ENCODE measurements around the gene LAPTM4A.

LAPTM4A gene

GRCh38 chr2:20013126-20013849 is 38.1 kb downstream of the LAPTM4A start:
- ChIA-PET CTCF (interaction anchor here (0.8 to 6.7 kb wide), 19 partner anchors 10 to 278 kb away, joined by 3 to 349 read pairs (median 39); partner anchors contain the start of gene LAPTM4A), POLR2A (interaction anchor here (0.6 kb wide), 1 partner anchor 431 kb away, joined by 3 read pairs; no protein-coding TSS in a partner anchor)
- no peak for TF ChIP-seq CTCF (IDR thresholded peaks at IDR 0.05; ENCODE audit: insufficient read depth, low read length, missing control alignments)
- no peak for DNase-seq (ENCODE audit: low read depth, low spot score)
- H3K4me3 ChIP-seq (ENCODE audit: low read depth, low read length), result peak overlapping the region; percentile 55

GRCh38 chr2:20012282-20013125 is 38.9 kb downstream of the LAPTM4A start, which contains the start of gene MATN3:
Gene MATN3 (minus strand): TSS chr2:20012668. CDS start chr2:20012631, 37 bp downstream.
- DNase-seq (ENCODE audit: low read depth, low spot score), result no peak
- CTCF ChIA-PET, result interaction anchor here (0.8 to 6.7 kb wide), 12 partner anchors 9 to 279 kb away, joined by 4 to 349 read pairs (median 58); partner anchors contain the start of gene LAPTM4A
- no peak for TF ChIP-seq CTCF (IDR thresholded peaks at IDR 0.05; ENCODE audit: insufficient read depth, low read length, missing control alignments)
- peak within 1 kb of the TSS; percentile 55 for H3K4me3 ChIP-seq (ENCODE audit: low read depth, low read length)
- POLR2A ChIA-PET, result interaction anchor here (0.6 kb wide), 1 partner anchor 432 kb away, joined by 3 read pairs; no protein-coding TSS in a partner anchor

- peak overlapping the region; percentile 55 for H3K4me3 ChIP-seq (ENCODE audit: low read depth, low read length)
- no peak for TF ChIP-seq CTCF (IDR thresholded peaks at IDR 0.05; ENCODE audit: insufficient read depth, low read length, missing control alignments)
- DNase-seq (ENCODE audit: low read depth, low spot score), result no peak
- ChIA-PET POLR2A (no interaction called here), CTCF (interaction anchor here (1.0 to 2.4 kb wide), 5 partner anchors 12 to 279 kb away, joined by 3 to 20 read pairs (median 4); no protein-coding TSS in a partner anchor)
Measured at GRCh38 chr2:20012032-20012281, 39.5 kb downstream of the LAPTM4A start.

GRCh38 chr2:20011276-20012031 is 40.0 kb downstream of the LAPTM4A start:
- POLR2A ChIA-PET, result no interaction called here
- no peak overlapping the region for H3K4me3 ChIP-seq (ENCODE audit: low read depth, low read length)
- CTCF ChIA-PET, result interaction anchor here (0.6 to 2.4 kb wide), 6 partner anchors 11 to 280 kb away, joined by 3 to 20 read pairs (median 4); no protein-coding TSS in a partner anchor
- no peak for TF ChIP-seq CTCF (IDR thresholded peaks at IDR 0.05; ENCODE audit: insufficient read depth, low read length, missing control alignments)
- no peak for DNase-seq (ENCODE audit: low read depth, low spot score)

GRCh38 chr2:20008703-20009102 is 42.7 kb downstream of the LAPTM4A start:
- no peak overlapping the region for H3K4me3 ChIP-seq (ENCODE audit: low read depth, low read length)
- no peak for DNase-seq (ENCODE audit: low read depth, low spot score)
- no peak for TF ChIP-seq CTCF (IDR thresholded peaks at IDR 0.05; ENCODE audit: insufficient read depth, low read length, missing control alignments)
- POLR2A ChIA-PET, result no interaction called here
- CTCF ChIA-PET, result interaction anchor here (1.0 kb wide), 1 partner anchor 89 kb away, joined by 4 read pairs; no protein-coding TSS in a partner anchor

All from AG04449 (cell line).